ENCODE results near the gene CBL. TPM values are rescaled to one million over a fixed set of nuclear protein-coding genes. Genes with fewer than 3 reads are reported as not detected.

Gene CBL
- total RNA-seq, 2 experiments from 2014 or later: 19.2 to 59.1 TPM

GRCh38 chr11:119346605-119347004 is 140.5 kb downstream of the CBL start, which contains the start of gene MFRP:
MFRP (minus strand) TSS chr11:119346705; CDS start chr11:119346513, 192 bp downstream.
- CTCF ChIA-PET (ENCODE audit: unreplicated experiment): no interaction called here
- Histone ChIP-seq H3K79me2 (ENCODE audit: insufficient read depth, low read depth, low read length) (no peaks in the 10 kb centered on the region), H3K4me2 (ENCODE audit: low read length) (no peak within 1 kb of the TSS), H3K4me1 (ENCODE audit: insufficient read depth, low read length, poor library complexity, severe bottlenecking) (peaks cover 2% of the 10 kb centered on the region), H3K36me3 (ENCODE audit: insufficient read depth, low read length) (no peaks in the 10 kb centered on the region), H2AFZ (ENCODE audit: low read length) (no peak within 1 kb of the TSS), H3K27ac (ENCODE audit: low read depth, low read length, poor library complexity, severe bottlenecking) (no peak within 1 kb of the TSS), H4K20me1 (ENCODE audit: insufficient read depth, low read length) (no peaks in the 10 kb centered on the region), H3K9me3 (ENCODE audit: low read length) (no peaks in the 10 kb centered on the region), H3K4me3 (ENCODE audit: low read depth, low read length, poor library complexity, severe bottlenecking) (no peak within 1 kb of the TSS), H3K9me2 (ENCODE audit: insufficient read depth, low read length) (no peaks in the 10 kb centered on the region)
- DNase-seq (ENCODE audit: low spot score): no peak
- TF ChIP-seq CTCF (conservative IDR thresholded peaks at IDR 0.05; ENCODE audit: low read length) (no peak), EZH2phosphoT487 (IDR thresholded peaks at IDR 0.05; ENCODE audit: borderline replicate concordance, low read depth, low read length) (no peak)
- no TSS peak for BruUV-seq (replicated peaks)
- intact Hi-C loops (cut with micrococcal nuclease; ENCODE audit: unreplicated experiment): no loop called here
- POLR2A ChIA-PET: no interaction called here

- H3K79me2 ChIP-seq (ENCODE audit: insufficient read depth, low read depth, low read length): no peaks in the 10 kb centered on the region
- no TSS peak for BruUV-seq (replicated peaks)
- H4K20me1 ChIP-seq (ENCODE audit: insufficient read depth, low read length): no peaks in the 10 kb centered on the region
- no peak for DNase-seq (ENCODE audit: low spot score)
- no peak overlapping the region for H3K4me2 ChIP-seq (ENCODE audit: low read length)
- ChIA-PET CTCF (ENCODE audit: unreplicated experiment) (no interaction called here), POLR2A (no interaction called here)
- H3K9me3 ChIP-seq (ENCODE audit: low read length): no peaks in the 10 kb centered on the region
- no peak overlapping the region for H3K4me3 ChIP-seq (ENCODE audit: low read depth, low read length, poor library complexity, severe bottlenecking)
- no peaks in the 10 kb centered on the region for H3K9me2 ChIP-seq (ENCODE audit: insufficient read depth, low read length)
- TF ChIP-seq EZH2phosphoT487 (IDR thresholded peaks at IDR 0.05; ENCODE audit: borderline replicate concordance, low read depth, low read length) (no peak), CTCF (conservative IDR thresholded peaks at IDR 0.05; ENCODE audit: low read length) (no peak)
- no peaks in the 10 kb centered on the region for H3K36me3 ChIP-seq (ENCODE audit: insufficient read depth, low read length)
- H3K27ac ChIP-seq (ENCODE audit: low read depth, low read length, poor library complexity, severe bottlenecking): no peak overlapping the region
- no peaks in the 10 kb centered on the region for H3K4me1 ChIP-seq (ENCODE audit: insufficient read depth, low read length, poor library complexity, severe bottlenecking)
- H2AFZ ChIP-seq (ENCODE audit: low read length): no peak overlapping the region
- intact Hi-C loops (cut with micrococcal nuclease; ENCODE audit: unreplicated experiment): no loop called here
Observed at GRCh38 chr11:119347242-119347641, 141.1 kb downstream of the CBL start.

- TF ChIP-seq CTCF (conservative IDR thresholded peaks at IDR 0.05; ENCODE audit: low read length) (no peak), EZH2phosphoT487 (IDR thresholded peaks at IDR 0.05; ENCODE audit: borderline replicate concordance, low read depth, low read length) (no peak)
- H2AFZ ChIP-seq (ENCODE audit: low read length): no peak overlapping the region
- BruUV-seq (replicated peaks): no TSS peak
- H3K27ac ChIP-seq (ENCODE audit: low read depth, low read length, poor library complexity, severe bottlenecking): no peak overlapping the region
- ChIA-PET POLR2A (no interaction called here), CTCF (ENCODE audit: unreplicated experiment) (no interaction called here)
- H3K4me1 ChIP-seq (ENCODE audit: insufficient read depth, low read length, poor library complexity, severe bottlenecking): no peaks in the 10 kb centered on the region
- no peaks in the 10 kb centered on the region for H3K9me2 ChIP-seq (ENCODE audit: insufficient read depth, low read length)
- no peaks in the 10 kb centered on the region for H3K9me3 ChIP-seq (ENCODE audit: low read length)
- H3K79me2 ChIP-seq (ENCODE audit: insufficient read depth, low read depth, low read length): no peaks in the 10 kb centered on the region
- DNase-seq (ENCODE audit: low spot score): no peak
- no peak overlapping the region for H3K4me2 ChIP-seq (ENCODE audit: low read length)
- H3K36me3 ChIP-seq (ENCODE audit: insufficient read depth, low read length): no peaks in the 10 kb centered on the region
- intact Hi-C loops (cut with micrococcal nuclease; ENCODE audit: unreplicated experiment): no loop called here
- no peaks in the 10 kb centered on the region for H4K20me1 ChIP-seq (ENCODE audit: insufficient read depth, low read length)
- no peak overlapping the region for H3K4me3 ChIP-seq (ENCODE audit: low read depth, low read length, poor library complexity, severe bottlenecking)
Observed at GRCh38 chr11:119347940-119348605, 141.9 kb downstream of the CBL start.
